Inferior parietal cortex (tissue), 1 donor: ENCODE data around the gene DIAPH1.

Experiments
- DNase-seq: peaks from one replicate; pipeline ENCODE4 v3.0.0-alpha.2; 2016; ENCODE audit errors: extremely low spot score

The DIAPH1 gene

GRCh38 chr5:141618804-141619554 lies at the start of gene DIAPH1:
DIAPH1 (minus strand) TSS chr5:141619000; CDS start chr5:141618914, 86 bp downstream.
- peak; percentile 79 for DNase-seq

- DNase-seq = no peak
Measured at GRCh38 chr5:141665995-141666940, 47.5 kb upstream of the DIAPH1 start.

DNA sequence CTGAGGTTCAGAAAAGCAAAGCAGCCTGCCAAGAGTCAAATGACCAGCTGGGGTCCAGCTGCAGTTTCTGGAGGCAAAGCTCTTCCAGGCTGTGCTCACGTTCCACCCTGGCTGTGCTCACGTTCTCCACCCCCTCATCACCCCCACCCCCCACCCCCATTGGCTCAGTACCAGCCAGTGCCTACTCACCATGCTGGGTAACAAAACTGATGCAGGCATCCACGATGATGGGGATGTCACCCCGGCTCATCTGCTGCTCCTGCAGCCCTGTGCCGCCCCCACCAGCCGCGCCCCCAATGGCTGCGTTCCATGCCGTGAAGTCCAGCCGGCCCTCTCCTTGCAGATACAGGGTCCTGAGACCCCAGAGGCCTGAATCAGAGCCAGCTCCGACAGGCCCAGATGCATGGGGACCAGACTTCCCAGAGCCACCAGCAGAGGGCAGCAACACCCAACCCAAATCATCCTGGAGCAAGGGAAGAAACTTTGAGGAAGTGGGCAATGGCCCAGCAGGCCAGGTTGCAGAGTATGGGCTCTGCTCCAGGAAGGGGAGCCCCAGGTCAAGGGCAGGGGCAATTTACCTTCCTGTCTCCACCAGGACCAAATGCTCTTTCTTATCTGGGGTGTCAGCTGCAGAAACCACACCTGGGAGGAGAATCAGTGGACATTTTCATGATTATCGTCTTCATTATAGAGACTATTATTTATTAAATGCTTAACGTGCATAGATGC lies 46.1 kb upstream of the DIAPH1 start:
- peak; percentile 76 for DNase-seq

DNA sequence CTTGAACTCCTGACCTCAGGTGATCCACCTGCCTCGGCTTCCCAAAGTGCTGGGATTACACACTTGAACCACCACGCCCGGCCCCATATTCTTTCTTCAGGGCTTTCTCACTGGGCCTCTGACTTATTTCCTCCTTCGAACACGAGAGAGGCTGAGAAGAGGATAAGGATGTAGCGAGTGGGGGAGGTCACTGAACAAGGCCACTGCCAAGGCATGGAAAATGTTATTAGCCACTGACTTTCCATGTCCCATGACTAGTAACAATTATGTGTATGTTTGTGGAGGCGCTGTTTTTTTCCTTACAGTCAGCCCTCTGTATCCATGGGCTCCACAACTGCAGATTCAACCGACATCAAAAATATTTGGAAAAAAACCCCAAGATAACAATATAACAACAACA lies 44.7 kb upstream of the DIAPH1 start:
- no peak for DNase-seq

GRCh38 chr5:141662028-141662427 lies 43.2 kb upstream of the DIAPH1 start:
- no peak for DNase-seq

DNA sequence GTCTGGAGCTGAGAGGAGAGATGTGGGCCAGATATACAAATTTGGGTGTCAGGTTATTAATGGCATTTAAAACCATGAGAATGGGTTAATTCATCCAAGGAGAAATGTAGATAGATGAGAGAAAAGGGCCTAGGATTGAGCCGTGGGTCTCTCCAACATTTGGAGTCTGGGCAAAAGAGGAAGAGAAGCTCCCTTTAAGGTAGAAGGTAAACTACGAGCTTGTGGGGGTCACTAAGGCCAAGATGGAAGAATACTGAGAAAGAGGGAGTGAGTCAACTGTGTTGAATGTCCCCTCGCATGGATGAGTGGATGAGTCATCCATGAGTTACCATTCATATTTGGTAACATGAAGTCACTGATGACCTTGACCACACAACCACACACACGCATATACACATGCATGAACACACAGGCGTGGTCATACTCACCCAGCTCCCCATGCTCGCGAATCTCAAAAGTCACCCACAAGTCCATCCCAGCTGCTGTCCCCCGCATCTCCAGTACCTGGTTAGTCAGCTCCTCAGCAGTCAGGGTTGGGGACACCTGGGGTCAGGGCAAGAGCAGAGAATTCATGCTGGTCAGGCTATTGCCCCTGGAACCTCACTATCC lies 39.2 kb upstream of the DIAPH1 start:
- no peak for DNase-seq

- no peak for DNase-seq
Measured at GRCh38 chr5:141657404-141657803, 38.6 kb upstream of the DIAPH1 start.

GRCh38 chr5:141656396-141656795 lies 37.6 kb upstream of the DIAPH1 start:
- DNase-seq = no peak

DNA sequence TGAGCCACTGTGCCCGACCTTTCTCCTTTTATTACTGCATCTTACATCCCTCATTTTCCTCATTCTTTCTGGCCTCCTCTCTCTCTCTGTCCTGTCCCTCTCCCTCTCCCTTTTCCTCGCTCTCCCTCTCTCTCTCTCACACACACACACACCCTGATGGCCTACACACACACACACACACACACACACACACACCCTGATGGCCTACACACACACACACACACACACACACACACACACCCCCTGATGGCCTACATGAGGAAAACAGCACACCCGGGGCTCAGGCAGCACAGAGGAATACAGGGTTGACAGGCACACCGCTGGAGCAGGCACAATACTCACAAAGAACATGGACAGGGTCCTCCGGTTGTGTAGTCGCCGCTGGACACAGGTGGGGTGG lies 36.2 kb upstream of the DIAPH1 start:
- DNase-seq = no peak

DNA sequence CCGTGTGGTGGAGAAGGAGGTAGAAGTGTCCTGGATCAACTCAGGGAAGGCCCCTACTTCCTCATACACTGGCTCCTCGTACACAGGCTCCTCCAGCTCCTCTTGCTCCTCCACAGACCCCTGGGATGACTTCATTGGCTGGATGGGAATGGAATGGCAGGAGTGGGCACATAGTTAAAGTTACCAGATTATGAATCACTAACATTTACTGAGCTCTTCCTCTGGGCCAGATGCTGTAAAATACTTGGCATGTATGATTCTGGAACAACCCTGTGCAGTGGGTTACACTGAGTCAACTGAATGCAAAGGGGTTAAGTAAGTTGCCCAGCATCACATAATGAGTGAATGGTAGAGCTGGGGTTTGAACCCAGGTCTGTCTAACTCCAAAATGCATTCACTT lies 35.5 kb upstream of the DIAPH1 start:
- DNase-seq = no peak

DNA sequence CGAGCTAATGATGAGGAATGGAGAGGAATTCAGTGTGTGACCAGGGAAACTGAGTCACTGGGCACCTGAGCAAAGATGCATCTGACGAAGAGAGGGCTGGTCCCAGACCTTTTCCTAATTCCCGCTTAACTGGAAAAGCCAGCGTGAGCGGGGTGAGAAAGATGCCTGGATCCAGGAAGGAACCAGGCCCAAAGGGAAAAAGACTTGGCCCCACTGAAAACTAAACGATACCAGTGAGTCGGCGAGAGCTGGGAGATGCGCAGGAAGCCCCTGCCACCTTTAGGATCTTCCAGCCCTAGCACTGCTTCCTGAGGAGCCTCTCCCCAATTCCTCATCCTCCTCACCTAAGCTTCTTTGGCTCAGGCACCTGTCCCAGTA lies 32.9 kb upstream of the DIAPH1 start:
- no peak for DNase-seq

DNA sequence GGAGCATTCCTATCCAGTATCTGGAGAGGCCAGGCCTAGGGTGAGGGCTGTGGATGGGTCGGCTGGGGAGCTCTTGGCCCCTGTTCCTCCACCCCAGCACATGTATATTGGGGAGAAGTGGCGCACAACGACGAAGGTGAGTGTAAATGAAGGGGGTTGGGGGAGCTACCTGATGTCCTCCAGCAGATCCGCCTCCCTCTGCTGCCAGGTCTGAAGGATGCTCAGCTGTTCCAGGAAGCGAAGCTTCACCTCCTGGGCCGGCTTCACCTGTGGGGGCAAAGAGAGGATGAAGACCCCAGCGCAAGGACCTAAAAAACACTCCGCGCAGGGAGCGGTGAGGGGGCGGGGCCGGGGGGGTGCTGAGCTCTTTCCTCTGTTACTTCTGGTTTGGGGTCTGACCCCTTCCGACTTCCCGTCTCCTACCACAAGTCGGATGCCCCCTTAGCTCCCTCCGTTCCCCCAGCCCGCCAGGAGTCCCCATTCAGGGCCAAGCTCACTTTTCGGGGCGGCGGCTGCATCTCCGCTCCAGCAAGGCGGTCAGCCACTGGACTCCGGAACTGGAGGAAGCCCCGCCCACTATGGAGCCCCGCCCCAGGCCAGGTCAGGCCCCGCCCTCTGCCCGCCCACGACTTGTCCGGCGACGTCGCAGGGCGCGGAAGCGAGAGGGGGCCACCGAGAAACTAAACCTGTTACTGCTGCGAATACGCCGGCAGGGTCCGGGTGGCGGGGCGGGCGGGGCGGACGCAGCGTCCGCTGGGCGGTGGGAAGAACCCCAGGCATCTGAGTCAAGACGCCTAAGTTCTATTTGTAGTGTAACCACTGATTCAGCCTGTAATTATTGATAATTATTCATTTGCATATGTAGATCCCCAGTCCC lies 32.3 kb upstream of the DIAPH1 start, which contains the start of gene FCHSD1:
TSS of gene FCHSD1 (minus strand) at position 568 of the 877 bp plus-strand sequence. CDS start at position 518, 50 bp downstream.
- DNase-seq = peak; percentile 67

GRCh38 chr5:141649972-141650371 lies 31.2 kb upstream of the DIAPH1 start:
- no peak for DNase-seq

GRCh38 chr5:141649056-141649688 lies 30.4 kb upstream of the DIAPH1 start:
- DNase-seq = no peak

GRCh38 chr5:141647851-141648250 lies 29.1 kb upstream of the DIAPH1 start:
- DNase-seq = no peak

- no peak for DNase-seq
Measured at GRCh38 chr5:141647242-141647641, 28.4 kb upstream of the DIAPH1 start.

- no peak for DNase-seq
Measured at GRCh38 chr5:141646026-141646425, 27.2 kb upstream of the DIAPH1 start.

DNA sequence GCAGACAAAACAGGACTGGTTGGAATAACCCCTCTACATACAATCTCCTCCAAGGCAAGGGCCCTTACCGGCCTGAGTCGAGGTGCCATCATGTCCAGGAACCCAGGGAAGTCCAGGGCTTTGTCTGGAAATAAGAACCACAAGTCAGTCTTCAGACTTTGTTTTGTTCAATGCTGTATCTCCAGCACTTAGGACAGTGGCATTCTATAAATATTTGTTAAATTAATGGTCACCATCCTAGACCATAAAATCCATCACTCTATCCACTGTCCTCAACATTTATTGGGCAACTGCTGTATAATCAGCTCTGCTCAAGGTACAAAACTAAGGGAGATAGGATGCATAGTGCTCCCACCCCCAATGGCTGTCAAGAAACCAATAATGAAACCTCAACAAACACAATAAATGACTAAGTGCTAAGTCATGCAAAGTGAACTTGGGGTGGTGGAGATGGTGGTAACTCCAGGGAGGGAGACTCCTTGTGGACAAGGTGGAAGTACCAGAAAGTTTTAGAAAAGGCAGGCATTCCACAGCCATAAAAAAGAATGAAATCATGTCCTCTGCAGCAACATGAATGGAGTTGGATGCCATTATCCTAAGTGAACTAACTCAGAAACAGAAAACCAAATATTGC lies 23.0 kb upstream of the DIAPH1 start:
- DNase-seq = no peak

DNA sequence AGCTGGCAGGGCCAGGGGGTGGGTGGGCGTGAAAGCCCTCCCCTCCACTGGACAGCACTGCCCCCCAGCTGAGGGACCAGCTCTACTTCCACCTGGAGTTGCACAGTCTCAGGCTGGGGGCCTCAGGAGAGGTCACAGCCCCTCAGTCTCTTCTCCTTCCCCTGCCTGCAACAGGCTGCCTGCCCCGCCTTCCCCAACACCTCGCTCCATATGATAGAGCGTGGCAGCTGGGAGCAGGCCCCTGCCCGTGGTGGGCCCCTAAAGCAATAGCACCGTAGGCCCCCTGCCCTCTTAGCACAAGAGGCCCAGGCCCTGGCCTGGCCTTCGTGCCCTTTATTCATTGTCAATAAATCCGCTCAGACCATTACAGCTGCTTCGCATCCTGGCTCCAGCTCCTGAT lies 21.9 kb upstream of the DIAPH1 start:
- DNase-seq = no peak

DNA sequence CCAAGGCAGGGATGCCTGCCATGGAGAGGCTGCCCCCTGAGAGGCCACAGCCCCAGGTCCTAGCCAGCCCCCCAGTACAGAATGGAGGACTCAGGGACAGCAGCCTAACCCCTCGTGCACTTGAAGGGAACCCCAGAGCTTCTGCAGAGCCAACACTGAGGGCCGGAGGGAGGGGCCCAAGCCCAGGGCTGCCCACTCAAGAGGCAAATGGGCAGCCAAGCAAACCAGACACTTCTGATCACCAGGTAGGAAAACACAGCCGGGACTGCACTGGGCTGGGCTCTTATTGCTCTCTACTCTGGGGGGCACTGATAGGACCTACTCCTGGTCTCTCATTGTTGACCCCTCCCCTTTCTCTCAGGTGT lies 21.2 kb upstream of the DIAPH1 start:
- no peak for DNase-seq
